ENCODE measurements around the gene TRIM43.
"Not testable (repeated sequence)": the region's sequence is repeated elsewhere in the genome, so short reads cannot be mapped to it uniquely, and the experiment has no call there.

DNA sequence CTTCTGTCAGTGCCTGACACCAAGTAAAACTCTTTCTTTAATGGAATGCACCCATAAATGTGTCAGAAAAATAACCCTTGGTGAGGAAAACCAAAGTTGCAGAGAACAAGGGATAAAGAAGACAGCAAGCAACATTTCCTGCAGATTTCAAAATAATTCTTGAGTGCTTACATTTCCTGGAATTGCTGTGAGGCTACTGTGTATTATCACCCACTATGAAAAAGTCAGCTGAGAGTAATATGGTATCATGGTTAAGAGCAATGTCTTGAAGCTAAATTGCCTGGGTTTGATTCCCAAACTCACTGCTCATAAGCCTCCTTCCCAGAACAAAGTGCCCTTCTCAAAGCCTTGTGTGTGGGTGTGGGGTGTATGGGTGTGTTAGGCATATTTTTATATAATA lies 10.3 kb downstream of the TRIM43 start:
- not testable (repeated sequence) for TF ChIP-seq EZH2phosphoT487 (IDR thresholded peaks at IDR 0.05; ENCODE audit: insufficient read depth, low read depth); EZH2 (IDR thresholded peaks at IDR 0.05; ENCODE audit: insufficient read depth, poor library complexity, severe bottlenecking)

Data from GM23248 (cell line).